HG02852 (cell line): ENCODE data around the gene SMAD3.

Experiments used
- ATAC-seq: cut with Tn5 transposase; IDR thresholded peaks from one replicate; pipeline ENCODE4 v1.9.1; 2021; ENCODE audit warnings: mild to moderate bottlenecking, moderate library complexity; ENCODE audit not compliant: unreplicated experiment

Gene SMAD3

GRCh38 chr15:67192185-67192820, 126.9 kb downstream of the SMAD3 start:
- no peak for ATAC-seq

GRCh38 chr15:67193223-67193990, 128.0 kb downstream of the SMAD3 start:
- ATAC-seq, result no peak

- no peak for ATAC-seq
Observed at GRCh38 chr15:67194171-67195114, 129.0 kb downstream of the SMAD3 start.

GRCh38 chr15:67195305-67195704, 129.9 kb downstream of the SMAD3 start:
- no peak for ATAC-seq

GRCh38 chr15:67196222-67196621, 130.8 kb downstream of the SMAD3 start:
- ATAC-seq, result no peak

- ATAC-seq, result no peak
Observed at GRCh38 chr15:67196672-67197363, 131.4 kb downstream of the SMAD3 start.

- ATAC-seq, result no peak
Observed at GRCh38 chr15:67197364-67197695, 131.9 kb downstream of the SMAD3 start.

- ATAC-seq, result no peak
Observed at GRCh38 chr15:67198157-67198754, 132.9 kb downstream of the SMAD3 start.

GRCh38 chr15:67199391-67199790, 134.0 kb downstream of the SMAD3 start:
- ATAC-seq, result no peak

GRCh38 chr15:67199881-67200763, 134.7 kb downstream of the SMAD3 start:
- no peak for ATAC-seq

- ATAC-seq, result no peak
Observed at GRCh38 chr15:67201136-67201535, 135.7 kb downstream of the SMAD3 start.

- ATAC-seq, result no peak
Observed at GRCh38 chr15:67202091-67202490, 136.7 kb downstream of the SMAD3 start.

- no peak for ATAC-seq
Observed at GRCh38 chr15:67202991-67203390, 137.6 kb downstream of the SMAD3 start.

GRCh38 chr15:67207555-67208207, 142.3 kb downstream of the SMAD3 start:
- no peak for ATAC-seq

- no peak for ATAC-seq
Observed at GRCh38 chr15:67208396-67208795, 143.0 kb downstream of the SMAD3 start.

- ATAC-seq, result no peak
Observed at GRCh38 chr15:67210555-67211168, 145.3 kb downstream of the SMAD3 start.

GRCh38 chr15:67212684-67213367, 147.4 kb downstream of the SMAD3 start:
- ATAC-seq, result no peak

- ATAC-seq, result no peak
Observed at GRCh38 chr15:67215102-67215501, 149.7 kb downstream of the SMAD3 start.
